GM18867 (cell line): ENCODE measurements around the gene LCE7A.

Source experiments
- ATAC-seq: cut with Tn5 transposase; IDR thresholded peaks from one replicate; pipeline ENCODE4 v1.9.1; 2021; ENCODE audit warnings: mild to moderate bottlenecking, moderate library complexity; ENCODE audit not compliant: unreplicated experiment

The LCE7A gene, protein sequence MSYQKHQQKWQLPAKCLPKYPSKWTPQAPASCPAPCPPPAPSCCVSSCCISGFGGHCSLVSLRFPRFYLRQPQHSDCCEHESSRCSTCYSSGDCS

DNA sequence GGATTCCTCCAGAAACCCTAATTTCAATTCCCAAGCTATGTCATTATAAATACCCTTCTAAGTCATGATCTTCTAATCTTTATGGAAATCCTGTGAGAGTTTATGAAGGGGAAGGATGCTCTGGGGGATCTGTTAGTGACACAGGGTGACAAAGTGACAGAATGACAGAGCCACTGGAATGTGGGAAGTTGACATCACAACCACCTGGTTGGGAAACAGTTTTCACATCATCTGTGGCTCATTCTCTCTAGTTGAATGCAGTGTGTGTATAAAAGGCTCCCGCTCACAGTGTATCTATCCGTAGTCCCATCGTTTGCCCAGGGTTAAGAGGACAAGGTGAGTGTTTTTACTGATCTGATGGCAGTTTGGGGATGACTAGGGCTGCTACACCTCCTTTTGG lies at the start of gene LCE7A:
Gene LCE7A, plus strand, starts transcription at position 301 of the 400 bp plus-strand sequence. CDS start 702 bp downstream, outside the sequence.
- no peak for ATAC-seq

DNA sequence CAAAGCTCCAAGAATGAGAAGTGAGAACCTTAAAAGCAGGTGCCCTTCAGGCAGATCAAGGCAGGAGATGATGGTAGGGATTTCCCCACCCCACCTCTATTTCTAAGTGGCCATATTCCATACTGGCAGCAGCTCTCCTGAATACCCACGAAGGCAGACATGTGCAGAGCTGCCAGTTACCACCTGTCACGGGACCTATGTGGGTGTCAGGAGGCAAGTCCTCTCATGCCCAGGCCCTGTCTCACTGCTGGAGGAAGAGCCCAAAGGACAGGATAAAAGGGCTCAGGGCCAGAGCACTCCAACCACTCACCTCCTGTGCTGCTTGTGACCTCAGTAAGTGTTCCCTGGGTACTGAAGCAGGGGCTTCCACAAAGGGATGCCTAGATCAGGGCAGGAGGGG lies 48.7 kb upstream of the LCE7A start:
- no peak for ATAC-seq

DNA sequence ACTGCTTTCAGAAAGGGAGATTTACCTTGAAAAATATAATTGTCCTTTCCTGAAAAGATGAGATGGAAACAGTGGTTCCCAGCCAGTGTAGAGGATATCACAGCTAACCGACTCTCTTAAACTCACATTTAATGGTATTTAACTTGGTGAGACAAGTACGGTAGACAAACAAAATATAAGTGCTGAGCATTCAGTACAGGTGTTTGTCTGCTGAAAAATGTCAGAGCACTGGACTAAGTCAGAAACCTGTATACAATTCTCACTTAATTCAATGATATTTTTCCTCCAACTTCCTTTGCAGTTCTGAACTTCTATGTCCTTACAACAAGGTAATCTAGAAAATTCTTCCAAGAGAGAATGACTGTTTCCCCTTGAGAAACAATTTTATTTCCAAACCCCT lies 48.1 kb upstream of the LCE7A start, which contains the start of gene LCE1B:
Gene LCE1B, plus strand, starts transcription at position 301 of the 400 bp plus-strand sequence. CDS start 476 bp downstream, outside the sequence.
- ATAC-seq = no peak

DNA sequence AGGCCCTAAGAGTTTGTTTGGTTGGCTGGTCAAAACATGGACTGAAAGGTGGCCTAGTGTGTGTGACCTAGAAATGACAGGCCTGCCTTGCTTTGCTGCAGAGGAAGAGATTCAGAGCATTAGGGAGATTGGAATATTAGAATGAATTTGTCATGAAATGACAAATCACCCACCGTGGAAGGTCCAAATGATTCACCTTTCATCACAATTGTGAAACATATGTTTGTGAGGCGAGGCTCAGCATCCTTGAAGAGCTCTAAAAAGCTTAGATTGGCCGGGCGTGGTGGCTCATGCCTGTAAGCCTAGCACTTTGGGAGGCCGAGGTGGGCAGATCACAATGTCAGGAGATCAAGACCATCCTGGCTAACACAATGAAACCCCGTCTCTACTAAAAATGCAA lies 42.5 kb upstream of the LCE7A start:
- ATAC-seq = no peak

DNA sequence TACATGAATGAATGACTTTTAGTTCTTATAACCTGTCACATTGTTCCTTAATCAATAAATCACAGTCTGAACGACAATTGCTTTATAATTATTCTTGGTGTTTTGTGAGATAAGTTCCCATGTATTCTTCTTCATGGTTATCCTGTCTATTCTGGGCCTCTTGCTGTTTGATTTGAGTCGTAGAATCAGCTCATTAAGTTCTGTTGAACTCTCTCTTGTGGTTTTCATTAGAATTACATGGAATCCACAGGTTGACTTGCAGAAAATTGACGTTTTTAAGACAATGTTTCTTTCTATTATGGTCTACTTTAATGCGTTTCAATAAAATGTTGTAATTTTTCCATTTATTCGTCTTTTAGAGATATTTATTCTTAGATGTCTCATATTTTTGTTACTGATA lies 36.5 kb upstream of the LCE7A start:
- no peak for ATAC-seq

DNA sequence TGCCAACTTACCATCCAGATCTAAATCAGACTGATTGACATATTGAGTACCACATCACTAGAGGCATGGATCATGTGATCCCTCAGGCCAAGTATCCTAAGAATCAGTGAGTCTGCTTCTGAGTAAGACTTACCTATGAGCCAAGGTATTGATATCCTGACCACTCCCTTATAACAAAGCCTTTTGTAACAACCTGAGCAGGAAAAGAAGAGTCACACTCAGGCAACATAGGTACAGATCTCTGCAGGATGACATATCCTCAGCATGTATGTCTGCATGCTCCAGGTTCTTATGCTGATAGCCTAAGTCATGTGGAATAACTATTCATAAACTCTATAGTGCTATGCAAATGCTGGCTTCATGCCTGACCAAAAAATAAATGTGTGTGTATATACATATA lies 34.8 kb upstream of the LCE7A start:
- no peak for ATAC-seq

DNA sequence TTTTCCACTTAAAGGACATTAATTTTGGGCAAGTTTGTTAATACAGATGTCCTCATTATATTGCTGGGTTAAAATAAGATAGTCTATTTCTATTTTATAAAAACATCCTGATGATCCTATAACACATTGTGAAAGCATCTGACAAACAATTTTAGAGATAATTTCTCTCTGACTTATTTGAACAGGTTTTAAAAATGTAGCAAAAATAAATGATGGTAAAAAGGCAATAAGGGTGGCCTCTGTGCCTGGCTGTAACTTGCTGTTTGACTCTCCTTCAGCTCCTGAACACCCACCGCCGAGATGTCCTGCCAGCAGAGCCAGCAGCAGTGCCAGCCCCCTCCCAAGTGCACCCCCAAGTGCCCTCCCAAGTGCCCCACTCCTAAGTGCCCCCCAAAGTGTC lies 32.6 kb upstream of the LCE7A start, which contains the start of gene LCE1A:
Gene LCE1A, plus strand, starts transcription at position 301 of the 400 bp plus-strand sequence. Its CDS starts 0 bp downstream, at position 301.
- no peak for ATAC-seq

DNA sequence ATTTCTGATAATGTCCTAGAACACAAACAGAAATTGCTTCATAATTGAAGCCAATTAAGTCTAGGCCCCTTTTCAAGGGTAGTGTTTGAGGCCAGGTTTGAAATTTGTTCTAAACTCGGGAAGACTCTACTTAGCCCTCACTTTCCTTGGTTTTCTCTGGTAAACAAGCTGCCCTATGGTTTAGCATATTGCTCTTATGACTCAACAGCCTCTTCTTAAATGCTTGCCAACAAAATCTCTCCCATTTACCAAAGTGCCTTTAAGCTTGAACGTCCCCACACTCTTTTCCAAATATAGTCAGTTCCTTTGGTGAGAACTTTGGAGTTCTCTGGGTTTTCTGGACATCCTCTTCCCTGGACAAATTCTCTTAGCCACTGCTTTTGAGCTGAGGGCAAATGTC lies 22.9 kb upstream of the LCE7A start:
- no peak for ATAC-seq

DNA sequence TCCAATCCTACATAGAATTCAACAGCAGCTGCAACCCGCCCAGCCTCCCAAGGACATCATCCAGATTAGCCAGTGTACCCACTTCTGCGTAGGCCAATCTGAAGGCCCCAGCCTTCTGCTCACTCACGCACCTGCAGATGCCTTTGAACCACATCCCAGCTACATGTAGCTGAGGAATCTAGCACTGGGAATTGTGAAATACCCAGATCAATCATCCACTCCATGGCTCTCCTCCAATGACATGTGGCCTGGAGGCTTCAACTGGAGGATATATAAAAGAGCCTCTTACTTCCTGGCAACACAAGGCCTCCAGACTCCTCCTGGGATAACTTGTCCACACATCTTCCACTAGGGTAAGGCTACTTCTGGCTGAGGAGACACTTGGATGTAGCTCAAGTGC lies 17.2 kb upstream of the LCE7A start, which contains the start of gene LCE6A:
Gene LCE6A, plus strand, starts transcription at position 301 of the 400 bp plus-strand sequence. CDS start 665 bp downstream, outside the sequence.
- no peak for ATAC-seq

DNA sequence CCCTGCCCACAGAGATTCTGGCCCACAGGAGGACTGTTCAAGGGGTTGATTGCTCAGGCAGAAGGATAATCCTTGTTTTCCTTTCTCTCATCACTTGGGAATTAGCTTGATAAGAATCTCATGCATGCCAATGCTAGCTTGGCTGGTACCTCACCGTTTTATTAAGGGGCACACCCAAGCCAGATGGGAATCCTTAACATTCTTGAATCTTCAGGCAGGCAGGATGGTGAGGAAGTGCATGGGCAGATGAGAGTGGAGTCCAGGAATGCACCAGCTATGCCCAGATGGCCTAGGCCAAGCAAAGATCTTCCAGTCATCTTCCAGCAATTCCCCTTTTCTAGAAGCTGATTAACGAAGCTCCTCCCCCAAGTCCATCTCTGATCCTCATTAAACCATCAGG lies 4.1 kb upstream of the LCE7A start:
- ATAC-seq = no peak

DNA sequence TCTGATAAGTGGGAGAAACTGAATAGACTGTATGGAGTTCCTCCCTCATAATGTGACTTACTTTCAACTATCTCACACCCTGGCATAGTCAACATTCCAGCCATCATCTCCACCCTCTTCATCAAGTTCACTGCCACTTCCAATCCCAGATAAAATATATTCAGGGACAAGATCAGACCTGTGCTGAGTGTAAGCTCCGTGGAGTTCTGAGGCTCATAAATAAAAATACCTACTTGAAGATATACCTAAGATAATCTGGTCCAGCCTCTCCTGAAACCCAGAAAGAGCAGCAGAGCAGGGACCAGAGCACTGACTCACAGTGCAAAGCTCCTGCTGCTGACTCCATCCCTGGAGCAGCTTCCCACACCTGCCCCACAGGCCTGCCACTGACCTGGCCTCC lies 1.7 kb upstream of the LCE7A start:
- no peak for ATAC-seq

DNA sequence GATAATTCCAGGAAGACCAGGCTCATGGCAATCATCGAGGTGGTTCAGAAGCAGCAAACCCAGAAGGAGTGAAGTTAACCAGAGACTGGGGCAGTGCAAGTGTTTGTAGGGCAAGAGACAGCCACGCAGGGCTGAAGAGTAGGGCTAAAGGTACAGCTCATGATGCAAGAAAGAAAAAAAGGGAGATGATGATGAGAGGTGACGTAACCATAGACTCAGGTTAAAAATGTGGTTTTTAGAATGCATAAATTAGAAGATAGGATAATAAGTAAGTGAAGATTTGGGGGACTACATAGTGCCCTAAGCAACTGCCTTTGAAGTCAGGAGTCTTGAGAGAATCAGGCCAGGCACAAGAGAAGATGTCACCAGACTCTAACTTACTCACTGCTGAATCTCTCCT lies 333 bp downstream of the LCE7A start:
- no peak for ATAC-seq

DNA sequence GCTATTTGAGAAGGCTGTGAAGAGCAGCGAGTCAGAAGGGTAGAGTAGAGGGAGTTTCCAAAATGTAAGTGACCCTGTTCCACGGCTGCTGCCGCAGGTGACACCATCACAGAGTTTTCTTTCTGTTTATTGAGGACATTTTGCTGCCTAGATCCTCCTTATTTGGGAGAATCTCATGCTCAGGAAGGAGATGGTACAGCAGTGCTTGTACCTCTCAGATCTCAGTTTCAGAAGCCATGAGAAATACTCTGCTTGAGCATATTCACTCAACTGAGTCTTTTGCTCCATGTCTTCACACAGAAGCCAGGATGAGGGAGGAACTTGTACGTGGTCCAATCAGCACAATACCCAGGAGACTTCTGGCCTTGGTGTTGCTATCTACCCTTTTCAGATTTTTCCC lies 1.6 kb downstream of the LCE7A start:
- no peak for ATAC-seq

DNA sequence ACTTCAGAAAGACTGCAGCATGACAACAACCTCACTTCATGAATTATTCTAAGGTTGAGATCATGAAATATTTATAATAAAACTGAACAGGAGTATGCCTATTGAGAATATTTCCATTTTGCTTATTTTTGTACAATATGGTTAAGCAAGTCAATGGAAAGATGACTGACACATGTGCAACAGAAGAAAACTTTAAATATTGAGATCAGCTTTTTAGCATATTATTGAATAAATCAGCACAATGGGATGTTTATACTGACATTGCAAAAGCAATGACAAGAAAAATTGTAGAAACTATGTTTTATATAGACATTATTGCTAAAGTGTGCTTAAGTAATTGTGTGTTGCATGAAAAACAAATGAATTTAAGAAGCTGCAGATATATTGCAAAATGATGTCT lies 4.6 kb downstream of the LCE7A start:
- ATAC-seq = no peak

DNA sequence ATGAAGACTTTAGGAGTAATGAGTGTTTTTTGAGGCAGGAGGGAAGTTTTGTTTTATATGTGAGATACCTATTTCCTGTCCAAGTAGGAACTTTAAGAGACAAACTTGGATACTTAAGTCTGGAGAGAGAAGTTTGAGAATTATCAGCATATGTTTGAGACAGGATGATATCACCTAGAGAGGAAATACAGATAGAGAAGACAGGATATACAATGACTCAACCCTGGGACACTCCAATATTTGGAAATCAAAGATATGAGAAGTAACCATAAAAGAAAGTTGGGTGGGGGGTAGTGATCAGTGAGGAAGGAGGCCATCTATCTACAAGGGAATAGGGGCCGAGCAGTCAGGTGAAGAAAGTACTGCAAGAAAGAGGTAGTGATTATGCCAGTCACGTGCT lies 6.5 kb downstream of the LCE7A start:
- no peak for ATAC-seq

DNA sequence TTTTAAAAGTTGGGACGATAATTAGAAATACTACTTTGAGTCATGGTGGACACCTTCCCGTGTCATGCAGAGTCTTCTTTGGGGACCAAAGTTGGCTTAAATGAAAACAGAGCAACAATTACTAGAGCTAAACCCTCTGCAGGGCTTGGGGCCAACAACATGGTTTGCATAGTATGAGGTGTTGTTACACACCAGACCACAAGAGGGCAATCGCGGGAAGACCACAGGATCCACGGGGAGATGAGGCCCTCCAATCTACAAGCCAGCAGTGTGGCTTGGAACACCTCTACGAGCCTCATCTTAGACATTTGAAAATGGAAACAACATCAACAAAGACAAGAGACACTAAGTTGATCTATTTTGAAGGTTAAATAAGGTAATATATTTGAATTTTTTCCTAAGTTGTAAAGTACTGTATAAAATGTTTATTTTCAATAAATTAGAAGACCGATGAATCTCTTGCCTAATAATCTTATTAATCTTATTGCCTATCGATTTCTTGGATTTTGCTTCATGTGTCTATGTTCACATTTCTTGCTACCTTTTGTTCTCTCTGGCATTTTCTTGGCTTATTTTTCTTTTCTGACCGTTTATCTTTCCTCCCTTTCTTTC lies 10.1 kb downstream of the LCE7A start:
- peak; percentile 67 for ATAC-seq

DNA sequence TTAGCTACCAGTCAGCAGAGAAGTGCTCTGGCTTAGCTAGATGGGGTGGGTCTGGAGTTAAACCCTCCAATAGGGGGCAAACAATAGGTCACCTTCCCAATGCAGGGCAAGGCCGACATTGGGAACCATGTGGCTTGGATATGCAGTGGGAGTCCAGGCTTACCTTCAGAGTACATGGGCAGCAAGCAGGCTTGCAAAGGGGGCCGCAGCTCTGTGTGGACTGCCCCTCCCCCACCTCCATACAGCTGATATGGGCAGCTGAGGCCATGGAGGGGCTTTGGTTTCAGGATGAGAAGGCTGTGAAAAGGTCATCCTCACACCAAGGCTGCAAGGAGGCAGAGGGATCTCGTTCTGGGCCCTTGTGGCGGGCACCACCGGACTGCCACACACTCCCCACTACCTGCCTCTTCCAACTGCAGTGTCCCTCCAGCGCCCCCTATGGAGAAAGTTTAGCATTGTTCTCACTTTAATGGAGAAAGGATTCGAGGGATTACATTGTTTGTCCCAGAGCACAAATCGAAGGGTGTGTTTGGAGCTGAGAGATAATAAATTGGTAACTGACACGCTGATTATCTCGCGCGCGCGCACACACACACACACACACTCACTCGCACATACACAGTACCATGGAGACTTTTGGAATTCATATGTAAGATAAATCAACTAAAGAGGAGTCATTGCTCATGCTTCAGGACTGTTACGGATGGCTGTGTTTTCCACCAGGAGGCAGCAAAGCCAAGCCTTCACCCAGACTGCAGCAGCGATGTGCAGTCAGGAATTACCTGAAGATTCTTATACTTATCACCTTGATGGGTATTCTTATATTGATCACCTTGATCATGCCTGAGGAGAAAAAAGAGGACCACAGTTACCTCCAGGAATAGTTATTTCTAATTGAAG lies 11.3 kb downstream of the LCE7A start:
- ATAC-seq = no peak

DNA sequence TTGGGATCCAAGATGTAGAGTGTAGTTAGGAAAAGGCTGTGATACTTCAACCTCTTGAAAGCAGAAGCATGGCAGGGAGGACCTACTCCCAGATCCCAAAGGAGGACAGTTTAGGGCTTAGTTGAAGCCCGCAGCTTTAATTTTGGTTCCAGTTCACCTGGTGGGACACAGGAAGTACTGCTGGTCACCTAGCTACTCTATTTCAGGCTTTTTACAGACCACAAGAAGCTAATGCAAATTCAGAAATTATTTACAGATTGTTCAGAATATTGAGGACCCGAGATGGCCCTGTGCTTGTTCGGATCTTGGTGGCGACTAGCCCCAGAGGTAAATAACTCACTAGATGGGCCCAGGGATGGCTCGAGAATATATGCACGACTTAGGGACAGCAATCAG lies 11.9 kb downstream of the LCE7A start:
- peak; percentile 65 for ATAC-seq

DNA sequence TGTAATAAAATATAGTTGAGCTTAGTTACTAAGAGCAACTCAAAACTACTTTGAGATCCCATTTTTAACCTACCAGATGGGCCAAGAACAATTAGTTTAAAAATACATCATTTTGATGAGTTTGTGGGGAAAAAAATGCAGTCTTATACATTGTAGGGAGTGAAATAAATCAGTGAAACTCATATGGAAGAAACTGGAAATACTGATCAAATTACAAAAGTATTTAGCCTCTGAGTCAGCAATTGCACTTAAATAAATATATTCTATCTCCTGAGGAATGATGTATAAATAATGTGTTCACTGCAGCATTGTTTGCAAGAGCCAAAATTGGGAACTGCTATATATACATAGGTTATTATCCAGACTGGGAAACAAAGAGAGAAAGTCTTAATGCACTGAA lies 13.7 kb downstream of the LCE7A start:
- no peak for ATAC-seq

DNA sequence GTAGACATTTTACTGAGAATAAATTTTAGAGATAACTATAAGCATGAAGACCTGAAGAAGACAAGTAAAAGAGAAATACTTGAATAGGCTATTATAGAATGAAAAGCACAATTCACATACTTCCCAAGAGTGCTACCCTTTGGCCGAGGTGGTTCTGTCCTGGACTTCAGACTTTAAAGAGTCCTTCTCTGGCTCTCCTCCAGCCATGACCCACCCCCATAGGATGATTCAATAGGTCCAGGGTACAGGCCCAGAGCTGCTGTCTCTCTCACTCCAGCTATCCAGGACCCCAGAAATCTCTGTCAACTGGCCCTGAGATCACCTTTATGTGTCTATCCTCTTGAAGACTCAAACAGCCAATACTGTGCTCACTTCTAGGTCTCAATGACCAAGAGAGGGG lies 17.0 kb downstream of the LCE7A start:
- ATAC-seq = no peak

DNA sequence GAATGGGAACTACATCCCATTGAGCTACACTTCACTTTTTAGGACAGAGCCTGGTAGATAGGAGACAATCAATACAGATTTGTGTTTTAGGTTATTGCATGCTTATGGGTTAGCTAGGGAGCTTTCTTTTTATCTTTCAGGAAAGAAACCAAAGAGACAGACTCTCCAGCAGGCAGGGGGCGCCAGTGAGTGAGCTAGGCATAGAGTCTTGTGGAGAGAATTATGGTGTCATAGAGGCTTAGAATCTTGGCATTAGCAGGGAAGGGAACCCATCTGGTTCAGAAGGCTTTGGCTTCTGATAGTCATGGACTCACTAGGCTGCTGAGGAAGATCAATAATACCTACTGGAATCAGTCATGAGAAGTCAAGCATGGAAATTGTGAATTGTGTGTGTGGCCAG lies 18.2 kb downstream of the LCE7A start, which contains the start of gene SMCP:
Gene SMCP, plus strand, starts transcription at position 281 of the 400 bp plus-strand sequence. CDS start 6,101 bp downstream, outside the sequence.
- no peak for ATAC-seq
